Mucosa of rectum (tissue), 2 donors: Measurements from ENCODE around the gene YPEL2.

Experiments used
- H3K27ac ChIP-seq, 2 donors: one replicate each; pipeline ENCODE4 v1.7.0; 2013; ENCODE audit warnings: inconsistent platforms in 2 of 2, low read depth in 2 of 2, low read length in 2 of 2
- H3K27me3 ChIP-seq, 2 donors: one replicate each; pipeline ENCODE4 v1.7.0; 2013; ENCODE audit warnings: low read length in 2 of 2; ENCODE audit not compliant: control insufficient read depth in 2 of 2, insufficient read depth in 2 of 2
- H3K36me3 ChIP-seq, 2 donors: one replicate each; pipeline ENCODE4 v1.7.0; 2013; ENCODE audit warnings: low read length in 2 of 2; ENCODE audit not compliant: control insufficient read depth in 2 of 2, insufficient read depth in 2 of 2
- H3K4me1 ChIP-seq, 2 donors: one replicate each; pipeline ENCODE4 v1.7.0; 2013; ENCODE audit warnings: low read length in 2 of 2, mild to moderate bottlenecking in 1 of 2; ENCODE audit not compliant: control insufficient read depth in 2 of 2, insufficient read depth in 2 of 2
- H3K4me3 ChIP-seq, 2 donors: one replicate each; pipeline ENCODE4 v1.7.0; 2013; ENCODE audit warnings: low read length in 2 of 2
- H3K9ac ChIP-seq, 2 donors: one replicate each; pipeline ENCODE4 v1.7.0; 2013; ENCODE audit warnings: low read length in 2 of 2, low read depth in 1 of 2, mild to moderate bottlenecking in 1 of 2
- H3K9me3 ChIP-seq, 2 donors: one replicate each; pipeline ENCODE4 v1.7.0; 2013; ENCODE audit warnings: low read length in 2 of 2; ENCODE audit not compliant: control insufficient read depth in 2 of 2
- donor health status: healthy.
- donor health status: Normal muscosa, but diverticular disease.

YPEL2 gene

DNA sequence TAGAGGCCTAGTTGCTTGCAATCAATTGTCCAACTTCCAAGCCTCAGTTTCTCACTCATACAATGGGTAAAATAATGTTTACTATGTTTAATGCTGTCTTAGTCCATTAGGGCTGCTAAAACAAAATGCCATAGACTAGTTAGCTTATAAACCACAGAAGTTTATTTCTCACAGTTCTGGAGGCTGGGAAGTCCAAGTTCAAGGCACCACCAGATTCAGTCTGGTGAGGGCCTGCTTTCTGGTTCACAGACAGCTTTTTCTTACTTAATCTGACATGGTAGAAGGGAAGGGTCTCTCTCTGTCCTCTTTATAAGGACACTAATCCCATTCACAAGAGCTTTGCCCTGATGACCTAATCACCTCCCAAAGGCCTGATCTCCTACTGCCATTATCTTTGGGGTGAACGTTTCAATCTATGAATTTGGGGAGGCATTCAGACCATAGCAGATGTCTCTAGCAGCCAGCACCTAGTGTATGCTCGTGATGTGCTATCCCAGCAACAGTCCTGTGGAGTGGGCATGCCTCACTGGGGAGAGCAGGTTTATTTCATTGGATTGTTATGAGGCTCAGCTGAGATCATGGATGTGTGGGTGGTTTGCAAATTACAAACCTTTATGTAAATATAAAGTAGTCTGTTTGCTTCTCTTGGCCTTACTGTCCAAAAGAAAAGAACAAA, 25.2 kb downstream of the YPEL2 start:
- Histone ChIP-seq H3K27ac (no peak overlapping the region), H3K4me3 (no peak overlapping the region), H3K9me3 (no peaks in the 10 kb centered on the region), H3K9ac (no peak overlapping the region), H3K4me1 (peaks cover 0 to 2% of the 10 kb centered on the region in 2 donors), H3K27me3 (no peaks in the 10 kb centered on the region), H3K36me3 (peaks cover 15 to 26% of the 10 kb centered on the region in 2 donors)

DNA sequence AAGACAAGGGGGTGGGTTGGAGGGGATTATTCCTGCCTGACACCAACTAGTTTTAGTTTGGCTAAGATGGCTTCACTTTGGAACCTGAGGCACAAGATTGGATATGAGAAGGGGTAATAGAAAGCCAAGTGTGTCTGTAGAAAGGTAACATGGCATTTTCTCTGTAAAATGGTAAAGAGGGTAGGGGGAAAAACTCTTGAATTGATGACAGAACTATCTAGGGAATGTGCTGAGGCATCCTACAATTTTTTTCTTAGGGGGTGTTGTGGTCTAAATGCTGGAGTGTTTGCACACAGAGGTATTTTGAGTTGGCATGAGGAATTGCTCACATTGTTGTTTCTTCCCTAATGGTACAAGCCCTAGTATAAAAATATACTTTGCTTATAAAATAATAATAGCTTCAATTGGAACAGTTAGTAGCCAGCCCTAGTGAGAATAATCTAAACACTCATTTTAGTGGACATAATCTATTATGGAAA, 25.8 kb downstream of the YPEL2 start:
- no peak overlapping the region for H3K27ac ChIP-seq
- H3K36me3 ChIP-seq, result peaks cover 15 to 26% of the 10 kb centered on the region in 2 donors
- H3K27me3 ChIP-seq, result no peaks in the 10 kb centered on the region
- H3K9ac ChIP-seq, result no peak overlapping the region
- H3K4me3 ChIP-seq, result no peak overlapping the region
- H3K4me1 ChIP-seq, result peaks cover 0 to 2% of the 10 kb centered on the region in 2 donors
- no peaks in the 10 kb centered on the region for H3K9me3 ChIP-seq

DNA sequence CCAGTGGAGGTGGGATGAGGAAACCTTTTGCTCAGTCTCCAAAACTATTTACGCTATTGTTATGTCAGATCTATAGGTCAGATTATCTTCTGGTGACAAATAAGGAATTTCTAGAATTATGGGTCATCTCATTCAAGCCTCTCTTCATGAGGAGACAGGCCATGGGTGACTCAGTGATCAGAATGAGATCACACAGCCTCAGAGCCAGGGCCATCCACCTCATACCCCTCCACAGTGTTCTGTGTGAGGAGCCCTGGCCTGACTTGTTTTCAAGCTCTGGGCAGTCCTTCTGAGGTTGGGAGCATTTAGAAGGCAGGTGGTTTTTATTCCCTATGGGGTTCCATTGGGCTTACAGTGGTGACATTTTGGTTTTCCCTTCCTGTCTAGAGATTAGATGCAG, 26.5 kb downstream of the YPEL2 start:
- Histone ChIP-seq H3K27ac (no peak overlapping the region), H3K4me3 (no peak overlapping the region), H3K27me3 (no peaks in the 10 kb centered on the region), H3K36me3 (peaks cover 15 to 25% of the 10 kb centered on the region in 2 donors), H3K4me1 (peaks cover 0 to 6% of the 10 kb centered on the region in 2 donors), H3K9me3 (no peaks in the 10 kb centered on the region), H3K9ac (no peak overlapping the region)

DNA sequence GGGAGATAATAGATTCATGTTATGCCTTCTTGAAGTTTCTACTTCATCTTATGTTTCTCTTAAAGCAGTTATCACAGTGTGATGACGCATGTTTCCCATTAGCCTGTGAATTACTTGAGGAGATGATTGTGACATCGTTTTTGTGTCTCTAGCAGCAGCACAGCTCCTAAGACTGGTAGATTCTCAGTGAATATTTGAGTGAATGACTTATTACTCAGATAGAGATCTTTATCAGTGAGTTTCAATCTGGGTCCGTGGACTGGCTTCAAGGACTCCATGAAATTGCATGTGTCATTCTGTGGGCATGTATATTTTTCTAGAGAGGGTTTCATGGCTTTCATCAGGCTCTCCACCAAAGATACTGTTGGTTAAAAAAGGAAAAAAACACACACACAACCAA, 29.9 kb downstream of the YPEL2 start:
- Histone ChIP-seq H3K4me1 (peaks cover 23 to 25% of the 10 kb centered on the region in 2 donors), H3K36me3 (peaks cover 0 to 2% of the 10 kb centered on the region in 2 donors), H3K9ac (no peak overlapping the region), H3K27me3 (no peaks in the 10 kb centered on the region), H3K4me3 (no peak overlapping the region), H3K27ac (peak overlapping the region in 1 of 2 donors; percentile 11), H3K9me3 (no peaks in the 10 kb centered on the region)

- no peak overlapping the region for H3K9ac ChIP-seq
- peak overlapping the region; percentile 30 to 53 for H3K27ac ChIP-seq
- H3K4me3 ChIP-seq, result no peak overlapping the region
- H3K27me3 ChIP-seq, result no peaks in the 10 kb centered on the region
- no peaks in the 10 kb centered on the region for H3K36me3 ChIP-seq
- H3K9me3 ChIP-seq, result no peaks in the 10 kb centered on the region
- H3K4me1 ChIP-seq, result peaks cover 31 to 32% of the 10 kb centered on the region in 2 donors
Measured at GRCh38 chr17:59361916-59362810, 30.7 kb downstream of the YPEL2 start.

DNA sequence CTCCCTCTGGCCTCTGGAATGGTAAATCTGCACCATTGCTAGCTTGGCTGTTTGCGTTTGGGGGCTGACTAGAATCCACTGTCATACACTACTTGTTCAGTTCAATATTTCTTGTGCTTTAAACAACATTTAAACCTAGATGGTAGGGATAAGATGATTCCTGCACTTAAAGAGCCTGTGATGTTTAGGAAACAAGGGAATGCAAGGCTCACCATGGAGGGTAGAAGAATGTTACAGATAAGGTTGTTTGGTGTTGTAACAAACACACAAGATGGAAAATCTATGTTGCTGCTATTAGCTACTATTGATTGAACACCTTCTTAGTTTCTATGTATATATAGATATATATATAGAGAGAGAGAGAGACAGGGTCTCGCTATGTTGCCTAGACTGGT, 31.4 kb downstream of the YPEL2 start:
- Histone ChIP-seq H3K36me3 (no peaks in the 10 kb centered on the region), H3K9me3 (no peaks in the 10 kb centered on the region), H3K27me3 (no peaks in the 10 kb centered on the region), H3K27ac (peak overlapping the region; percentile 30 to 53), H3K4me3 (no peak overlapping the region), H3K4me1 (peaks cover 37 to 39% of the 10 kb centered on the region in 2 donors), H3K9ac (no peak overlapping the region)

DNA sequence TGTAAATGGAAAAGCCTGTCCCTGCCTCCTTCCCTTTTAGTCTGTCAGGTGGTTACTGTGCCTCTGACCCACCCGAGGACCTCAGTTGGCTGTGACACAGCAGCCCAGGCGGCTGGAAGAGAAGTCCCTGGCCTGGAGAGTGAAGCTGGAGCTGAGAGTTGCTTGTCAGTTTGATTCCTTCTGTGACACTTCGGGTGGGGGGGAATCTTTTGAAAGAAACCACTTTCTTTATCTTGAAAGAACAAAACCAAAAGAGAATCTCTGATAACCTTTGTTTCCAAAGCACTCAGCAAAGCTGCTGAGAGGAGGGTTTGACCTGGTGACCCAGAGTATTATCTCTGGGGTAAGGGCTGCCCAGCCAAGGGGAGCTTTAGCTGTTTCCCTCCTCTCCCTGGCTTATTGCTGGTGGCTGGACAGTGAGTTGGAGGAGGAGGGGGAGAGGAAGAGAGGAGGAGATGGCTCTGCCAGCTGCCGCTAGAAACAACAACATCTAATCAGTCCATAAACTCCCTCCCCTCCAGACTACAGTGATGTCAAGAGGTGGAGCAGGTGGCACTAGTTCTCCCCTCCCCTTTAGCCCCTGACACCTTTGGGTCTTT, 34.0 kb downstream of the YPEL2 start:
- H3K36me3 ChIP-seq, result no peaks in the 10 kb centered on the region
- H3K4me1 ChIP-seq, result peaks cover 58 to 59% of the 10 kb centered on the region in 2 donors
- peak overlapping the region; percentile 78 to 85 for H3K27ac ChIP-seq
- peak overlapping the region; percentile 5 to 13 for H3K9ac ChIP-seq
- no peaks in the 10 kb centered on the region for H3K9me3 ChIP-seq
- peak overlapping the region in 1 of 2 donors; percentile 17 for H3K4me3 ChIP-seq
- no peaks in the 10 kb centered on the region for H3K27me3 ChIP-seq

GRCh38 chr17:59366040-59366757, 34.7 kb downstream of the YPEL2 start:
- H3K9ac ChIP-seq, result peak overlapping the region; percentile 35 to 50
- no peaks in the 10 kb centered on the region for H3K9me3 ChIP-seq
- H3K27ac ChIP-seq, result peak overlapping the region; percentile 78 to 85
- H3K36me3 ChIP-seq, result no peaks in the 10 kb centered on the region
- H3K27me3 ChIP-seq, result no peaks in the 10 kb centered on the region
- H3K4me3 ChIP-seq, result peak overlapping the region in 1 of 2 donors; percentile 17
- peaks cover 64 to 65% of the 10 kb centered on the region in 2 donors for H3K4me1 ChIP-seq

GRCh38 chr17:59366773-59367656, 35.6 kb downstream of the YPEL2 start:
- Histone ChIP-seq H3K27ac (peak overlapping the region; percentile 78 to 85), H3K4me1 (peaks cover 73% of the 10 kb centered on the region in 2 donors), H3K9me3 (no peaks in the 10 kb centered on the region), H3K27me3 (no peaks in the 10 kb centered on the region), H3K36me3 (no peaks in the 10 kb centered on the region), H3K9ac (peak overlapping the region; percentile 35 to 50), H3K4me3 (peak overlapping the region in 1 of 2 donors; percentile 13)
